Measurements from ENCODE around the gene BCAP31.

The BCAP31 gene

GRCh38 chrX:153724252-153725038 is at the start of gene BCAP31, which contains the start of gene ABCD1:
TSS of gene BCAP31 (minus strand) at chrX:153724387. CDS start at chrX:153723244, 1,143 bp downstream.
TSS of gene ABCD1 (plus strand) at chrX:153724856. CDS start at chrX:153725267, 411 bp downstream.
- DNase-seq = peak; percentile 90

DNA sequence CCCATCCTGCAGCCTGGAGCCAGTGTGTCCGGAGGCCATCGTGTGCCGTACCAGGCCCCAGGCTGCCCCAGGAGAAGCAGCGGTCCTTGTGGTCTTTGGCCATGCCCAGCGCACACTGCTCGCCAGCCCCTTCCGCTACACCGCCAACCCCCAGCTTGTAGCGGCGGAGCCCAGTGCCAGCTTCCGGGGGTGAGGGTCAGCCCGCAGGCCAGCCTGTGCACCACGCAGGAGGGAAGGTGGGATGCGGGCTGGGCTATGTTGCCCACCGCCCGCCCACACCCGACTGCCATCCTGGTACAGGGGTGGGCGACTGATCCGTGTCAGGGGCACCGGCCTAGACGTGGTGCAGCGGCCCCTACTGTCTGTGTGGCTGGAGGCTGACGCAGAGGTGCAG is 49.0 kb upstream of the BCAP31 start:
- no peak for DNase-seq

DNA sequence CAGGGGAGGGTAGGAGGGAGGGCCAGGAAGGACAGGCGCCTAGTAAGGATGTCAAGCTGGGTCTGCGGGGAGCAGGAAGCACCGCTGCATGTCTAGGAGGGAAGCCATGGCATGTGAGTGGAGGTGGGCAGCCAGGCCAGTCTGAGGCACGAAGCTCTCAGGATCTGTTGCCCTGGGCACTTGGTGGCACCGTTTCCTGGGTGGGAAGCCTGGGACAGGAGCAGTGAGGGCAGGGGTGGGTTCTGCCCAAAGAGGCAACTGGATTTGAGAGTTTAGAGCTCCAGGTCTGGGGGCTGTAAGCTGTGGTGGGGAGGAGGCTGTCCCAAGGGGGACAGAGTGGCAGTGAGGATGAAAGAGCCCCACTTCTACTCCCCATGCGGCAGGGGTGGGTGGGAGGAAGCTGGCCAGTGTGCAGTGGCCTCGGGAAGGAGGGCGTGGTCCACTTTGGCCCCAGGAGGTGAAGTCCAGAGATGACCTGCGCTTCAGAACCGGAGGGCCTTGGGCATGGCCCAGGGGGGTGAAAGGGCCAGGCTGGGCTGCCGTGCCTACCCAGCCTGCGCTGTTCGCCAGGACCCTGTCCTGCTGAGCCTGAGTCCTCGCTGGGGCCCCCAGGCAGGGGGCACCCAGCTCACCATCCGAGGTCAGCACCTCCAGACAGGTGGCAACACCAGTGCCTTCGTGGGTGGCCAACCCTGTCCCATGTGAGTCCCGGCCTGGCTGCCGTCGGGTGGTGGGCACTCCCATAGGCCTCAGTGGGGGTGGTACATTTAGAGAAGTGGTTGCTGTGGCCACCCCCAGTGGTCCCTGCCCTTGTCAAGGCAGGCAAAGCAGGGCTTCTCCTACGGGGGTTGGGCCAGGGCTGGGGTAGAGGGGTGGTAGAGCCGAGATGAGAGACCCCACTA is 48.4 kb upstream of the BCAP31 start:
- no peak for DNase-seq

- DNase-seq = no peak
These were observed 47.5 kb upstream of the BCAP31 start for GRCh38 chrX:153771415-153772315.

DNA sequence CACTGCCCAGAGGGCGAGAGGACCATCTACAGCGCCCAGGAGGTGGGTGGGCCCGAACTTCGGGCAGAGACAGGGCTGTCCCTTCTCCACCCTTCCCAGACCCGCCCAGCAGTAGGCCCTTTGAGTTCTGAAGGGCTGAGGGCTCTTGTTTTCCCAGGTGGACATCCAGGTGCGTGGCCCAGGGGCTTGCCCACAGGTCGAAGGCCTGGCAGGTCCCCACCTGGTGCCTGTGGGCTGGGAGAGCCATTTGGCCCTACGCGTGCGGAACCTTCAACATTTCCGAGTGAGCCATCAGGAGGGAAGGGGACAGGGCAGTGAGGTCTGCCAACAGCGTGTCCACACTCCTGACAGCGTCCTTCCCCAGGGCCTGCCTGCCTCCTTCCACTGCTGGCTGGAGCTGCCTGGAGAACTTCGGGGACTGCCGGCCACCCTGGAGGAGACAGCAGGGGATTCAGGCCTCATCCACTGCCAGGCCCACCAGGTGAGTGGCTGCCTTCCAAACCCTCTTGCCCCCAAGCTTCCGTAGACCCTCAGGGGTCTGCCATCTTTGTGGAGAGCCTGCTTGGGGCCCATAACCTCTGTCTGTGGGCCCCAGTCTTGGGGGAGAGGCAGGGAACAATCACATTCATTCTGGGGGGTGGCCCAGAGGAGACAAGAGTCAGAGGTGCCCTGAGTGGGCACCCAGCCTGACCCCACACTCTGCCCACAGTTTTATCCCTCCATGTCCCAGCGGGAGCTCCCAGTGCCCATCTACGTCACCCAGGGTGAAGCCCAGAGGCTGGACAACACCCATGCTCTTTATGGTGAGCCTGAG is 46.6 kb upstream of the BCAP31 start:
- no peak for DNase-seq

GRCh38 chrX:153769865-153770600 is 45.8 kb upstream of the BCAP31 start:
- DNase-seq = no peak

DNA sequence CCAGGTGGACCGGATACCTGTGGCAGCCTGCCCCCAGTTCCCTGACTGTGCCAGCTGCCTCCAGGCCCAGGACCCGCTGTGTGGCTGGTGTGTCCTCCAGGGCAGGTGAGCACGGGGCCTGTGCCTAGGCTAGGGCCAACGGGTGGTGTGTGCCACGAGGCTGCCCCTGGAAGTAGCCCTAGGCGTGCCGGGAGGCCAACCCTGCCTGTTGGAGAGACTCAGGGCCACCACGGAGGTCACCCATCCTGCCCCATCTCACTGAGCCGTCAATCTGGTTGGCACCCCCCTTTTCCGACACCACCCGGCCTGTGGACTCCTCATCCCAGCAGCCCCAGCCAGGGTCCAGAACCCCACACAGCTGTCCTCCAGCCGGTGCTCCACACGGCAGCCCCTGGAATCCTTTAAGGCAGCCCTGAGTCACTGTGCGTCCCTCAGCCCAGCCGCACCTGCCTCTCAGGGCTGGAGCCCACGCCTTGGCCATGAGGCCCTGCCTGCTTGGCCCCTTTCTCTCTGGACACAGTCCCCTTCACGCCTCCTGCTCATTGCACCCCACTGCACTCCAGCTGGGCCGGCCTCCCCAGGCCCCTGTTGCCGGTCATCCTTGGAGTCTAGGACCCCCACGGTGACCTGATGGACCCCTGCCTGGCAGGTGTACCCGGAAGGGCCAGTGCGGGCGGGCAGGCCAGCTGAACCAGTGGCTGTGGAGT is 45.1 kb upstream of the BCAP31 start:
- no peak for DNase-seq

DNA sequence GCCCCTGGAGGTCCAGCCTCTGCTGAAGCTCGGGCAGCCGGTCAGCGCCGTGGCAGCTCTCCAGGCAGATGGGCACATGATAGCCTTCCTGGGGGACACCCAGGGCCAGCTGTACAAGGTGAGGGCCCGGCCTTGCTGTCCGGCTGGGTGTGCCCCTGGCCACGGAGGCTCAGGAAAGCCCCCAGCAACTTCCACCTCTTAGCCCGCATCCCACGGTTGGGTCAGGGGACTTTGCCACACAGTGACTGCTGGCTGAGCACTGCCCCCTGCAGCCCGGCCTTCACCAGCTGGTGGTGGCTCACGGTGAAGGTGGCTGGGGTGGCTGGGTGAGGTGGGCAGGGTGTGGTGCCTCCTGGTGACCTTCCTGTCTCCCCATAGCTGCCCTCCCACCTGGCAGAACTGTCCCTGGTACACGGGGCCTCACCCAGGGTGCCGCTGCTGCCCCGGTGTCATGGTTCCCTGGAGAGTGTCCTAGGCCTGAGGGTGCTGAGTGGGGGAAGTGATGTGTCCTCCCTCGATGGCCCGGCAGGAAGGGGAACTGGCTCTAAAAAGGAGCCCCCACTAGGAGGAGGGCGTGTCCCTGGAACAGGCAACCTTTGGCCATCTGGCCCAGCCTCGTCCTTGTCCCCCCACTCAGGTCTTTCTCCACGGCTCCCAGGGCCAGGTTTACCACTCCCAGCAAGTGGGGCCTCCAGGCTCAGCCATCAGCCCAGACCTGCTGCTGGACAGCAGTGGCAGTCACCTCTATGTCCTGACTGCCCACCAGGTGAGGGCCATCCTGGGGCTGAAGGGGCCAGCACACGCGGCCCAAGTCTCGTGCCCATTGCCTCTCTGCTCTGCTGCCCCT is 44.3 kb upstream of the BCAP31 start:
- DNase-seq = no peak

DNA sequence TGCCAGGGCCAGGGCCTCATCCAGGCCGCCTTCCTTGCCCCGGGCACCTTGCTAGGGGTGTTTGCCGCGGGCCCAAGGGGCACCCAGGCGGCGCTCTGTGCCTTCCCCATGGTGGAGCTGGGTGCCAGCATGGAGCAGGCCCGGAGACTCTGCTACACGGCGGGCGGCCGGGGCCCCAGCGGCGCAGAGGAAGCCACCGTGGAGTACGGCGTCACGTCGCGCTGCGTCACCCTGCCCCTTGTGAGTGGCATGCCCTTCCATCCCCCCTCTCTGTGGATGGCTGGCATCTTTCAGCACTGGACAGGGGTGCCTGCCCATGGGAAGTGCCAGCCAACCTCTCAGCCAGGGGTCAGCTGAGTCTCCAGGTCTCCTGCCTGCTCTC is 43.5 kb upstream of the BCAP31 start:
- no peak for DNase-seq

DNA sequence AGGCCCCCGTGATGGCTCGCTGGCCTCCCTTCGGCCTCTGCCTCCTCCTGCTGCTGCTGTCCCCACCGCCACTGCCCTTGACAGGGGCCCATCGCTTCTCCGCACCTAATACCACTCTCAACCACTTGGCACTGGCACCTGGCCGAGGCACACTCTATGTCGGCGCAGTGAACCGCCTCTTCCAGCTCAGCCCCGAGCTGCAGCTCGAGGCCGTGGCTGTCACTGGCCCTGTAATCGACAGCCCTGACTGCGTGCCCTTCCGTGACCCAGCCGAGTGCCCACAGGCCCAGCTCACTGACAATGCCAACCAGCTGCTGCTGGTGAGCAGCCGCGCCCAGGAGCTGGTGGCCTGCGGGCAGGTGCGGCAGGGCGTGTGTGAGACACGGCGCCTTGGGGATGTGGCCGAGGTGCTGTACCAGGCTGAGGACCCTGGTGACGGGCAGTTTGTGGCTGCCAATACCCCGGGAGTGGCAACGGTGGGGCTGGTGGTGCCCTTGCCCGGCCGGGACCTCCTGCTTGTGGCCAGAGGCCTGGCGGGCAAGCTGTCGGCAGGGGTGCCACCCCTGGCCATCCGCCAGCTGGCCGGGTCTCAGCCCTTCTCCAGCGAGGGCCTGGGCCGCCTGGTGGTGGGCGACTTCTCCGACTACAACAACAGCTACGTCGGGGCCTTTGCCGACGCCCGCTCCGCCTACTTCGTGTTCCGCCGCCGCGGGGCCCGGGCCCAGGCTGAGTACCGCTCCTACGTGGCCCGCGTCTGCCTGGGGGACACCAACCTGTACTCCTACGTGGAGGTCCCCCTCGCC is 42.9 kb upstream of the BCAP31 start:
- DNase-seq = no peak

GRCh38 chrX:153766098-153766817 is 42.1 kb upstream of the BCAP31 start:
- DNase-seq = no peak

- DNase-seq = no peak
These were observed 41.2 kb upstream of the BCAP31 start for GRCh38 chrX:153765138-153766079.

DNA sequence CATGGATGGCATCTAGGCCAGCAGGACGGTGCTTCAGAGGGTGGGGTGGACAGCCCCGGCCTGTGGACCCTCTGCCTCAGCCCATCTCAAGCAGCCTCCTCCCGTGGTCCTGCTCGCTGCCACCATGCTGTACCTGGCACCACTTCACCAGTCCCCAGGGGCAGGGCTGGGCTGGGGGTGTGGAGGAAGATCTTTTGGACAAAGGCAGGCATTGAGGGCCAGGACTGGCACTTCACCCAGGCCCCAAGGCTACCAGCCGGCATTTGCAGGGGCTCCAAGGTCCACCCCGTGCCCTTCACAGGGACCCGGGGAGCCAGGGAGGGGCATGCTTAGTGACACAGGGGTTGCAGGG is 40.6 kb upstream of the BCAP31 start:
- no peak for DNase-seq

- peak; percentile 64 for DNase-seq
These were observed 40.0 kb upstream of the BCAP31 start, which contains the start of gene PLXNB3 for GRCh38 chrX:153763989-153764755. TSS of gene PLXNB3 (plus strand) at chrX:153764249. CDS start at chrX:153765536, 1,287 bp downstream.

GRCh38 chrX:153763298-153763932 is 39.2 kb upstream of the BCAP31 start:
- no peak for DNase-seq

Measured in right forelimb (tissue), 1 donor.